H1 (cell line): ENCODE data around the gene LRCH3. TPM values are rescaled to one million over a fixed set of nuclear protein-coding genes. Genes with fewer than 3 reads are reported as not detected.

Experiments
- CTCF ChIA-PET: fragments of 300-600 bp; sonication (Branson Sonifier 250); formaldehyde crosslinking; loops from one replicate; lab custom pipeline; 2021; ENCODE audit not compliant: partially characterized antibody; lab: Charles Lee
- POLR2A ChIA-PET: fragments of 300-600 bp; sonication (Branson Sonifier 250); formaldehyde crosslinking; loops from one replicate; lab custom pipeline; 2021; ENCODE audit warnings: inconsistent platforms; ENCODE audit not compliant: partially characterized antibody; lab: Charles Lee
- DNase-seq, 2 experiments: peaks; one replicate each; pipeline versions ENCODE4 v3.0.0 to v3.0.0-alpha.2; 2010 to 2022; ENCODE audit warnings: low spot score in 2 of 2, low read depth in 1 of 2, mixed read lengths in 1 of 2
- FAIRE-seq: peaks from 2 replicates; lab custom pipeline; 2011; peaks lifted over from hg19 to GRCh38; lab: Jason Lieb, UNC
- H2AFZ ChIP-seq: 2 replicates; pipeline ENCODE4 v1.8.1; 2012; ENCODE audit warnings: low read length, inconsistent platforms
- H2AK5ac ChIP-seq: 2 replicates; pipeline ENCODE4 v1.6.1; 2013; ENCODE audit warnings: low read depth, low read length
- H2BK120ac ChIP-seq: replicated peaks from 2 replicates; pipeline ENCODE3; 2013; ENCODE audit warnings: low read depth, low read length, inconsistent platforms
- H2BK12ac ChIP-seq: 2 replicates; pipeline ENCODE4 v1.6.1; 2013; ENCODE audit warnings: low read depth, low read length
- H2BK15ac ChIP-seq: 2 replicates; pipeline ENCODE4 v1.6.1; 2013; ENCODE audit warnings: low read length
- H2BK20ac ChIP-seq: 2 replicates; pipeline ENCODE4 v1.6.1; 2013; ENCODE audit warnings: low read length
- H2BK5ac ChIP-seq: 2 replicates; pipeline ENCODE4 v1.6.1; 2013; ENCODE audit warnings: low read depth, low read length
- H3K14ac ChIP-seq: 2 replicates; pipeline ENCODE4 v1.6.1; 2013; ENCODE audit warnings: inconsistent platforms; ENCODE audit not compliant: insufficient read length
- H3K18ac ChIP-seq: 2 replicates; pipeline ENCODE4 v1.6.1; 2013; ENCODE audit warnings: low read length; ENCODE audit errors: extremely low read depth
- H3K23ac ChIP-seq: 2 replicates; pipeline ENCODE4 v1.6.1; 2013; ENCODE audit warnings: inconsistent platforms; ENCODE audit not compliant: insufficient read length
- H3K23me2 ChIP-seq: 2 replicates; pipeline ENCODE4 v1.6.1; 2013; ENCODE audit warnings: low read depth, low read length
- H3K27ac ChIP-seq: 2 replicates; pipeline ENCODE4 v1.6.1; 2011; ENCODE audit warnings: low read depth, low read length, inconsistent platforms
- H3K27me3 ChIP-seq, 4 experiments: replicated peaks in 1 of 4; 1 replicate in 1 of 4; 2 replicates in 3 of 4; pipeline versions ENCODE4 v1.6.1 to v1.8.1; 2011 to 2013; ENCODE audit warnings: low read length in 3 of 4, mild to moderate bottlenecking in 3 of 4, inconsistent platforms in 2 of 4, mixed read lengths in 2 of 4, moderate library complexity in 1 of 4; ENCODE audit not compliant: control insufficient read depth in 3 of 4, insufficient read depth in 3 of 4; ENCODE audit errors: extremely low read depth in 1 of 4
- H3K36me3 ChIP-seq, 4 experiments: 2 replicates each; pipeline versions ENCODE4 v1.6.1 to v1.8.1; 2011 to 2013; ENCODE audit warnings: mild to moderate bottlenecking in 4 of 4, low read length in 3 of 4, moderate library complexity in 2 of 4, control low read depth in 1 of 4, inconsistent platforms in 1 of 4; ENCODE audit not compliant: insufficient read depth in 4 of 4, control insufficient read depth in 2 of 4
- H3K4ac ChIP-seq: replicated peaks from 2 replicates; pipeline ENCODE3; 2013; ENCODE audit warnings: low read length, low read depth, mixed read lengths, inconsistent platforms; ENCODE audit not compliant: insufficient read length
- H3K4me1 ChIP-seq, 4 experiments: replicated peaks in 1 of 4; 1 replicate in 1 of 4; 2 replicates in 3 of 4; pipeline versions ENCODE4 v1.6.1 to v1.8.1; 2011 to 2013; ENCODE audit warnings: low read length in 3 of 4, inconsistent platforms in 2 of 4, mixed read lengths in 1 of 4; ENCODE audit not compliant: insufficient read depth in 4 of 4, control insufficient read depth in 3 of 4
- H3K4me2 ChIP-seq, 2 experiments: 2 replicates each; pipeline versions ENCODE4 v1.6.1 to v1.8.1; 2011 to 2013; ENCODE audit warnings: low read depth in 2 of 2, low read length in 2 of 2, control low read depth in 1 of 2, inconsistent platforms in 1 of 2, mild to moderate bottlenecking in 1 of 2; ENCODE audit not compliant: insufficient read depth in 1 of 2
- H3K4me3 ChIP-seq, 4 experiments: fragments of 200-600, 300-600 bp in 1 of 4; sonication (generic), shearing (Covaris generic), sonication (Bioruptor Twin) in 1 of 4; 2 replicates each; pipeline versions ENCODE4 v1.5.1 to v1.8.1; 2011 to 2016; ENCODE audit warnings: low read length in 4 of 4, low read depth in 3 of 4, control low read depth in 2 of 4, inconsistent platforms in 2 of 4, mild to moderate bottlenecking in 2 of 4, mixed read lengths in 1 of 4, moderate library complexity in 1 of 4; ENCODE audit not compliant: insufficient read depth in 2 of 4; ENCODE audit errors: extremely low read depth in 1 of 4
- H3K56ac ChIP-seq: replicated peaks from 2 replicates; pipeline ENCODE3; 2013; ENCODE audit warnings: low read depth, mild to moderate bottlenecking, mixed read lengths, low read length, inconsistent platforms; ENCODE audit not compliant: insufficient read length
- H3K79me1 ChIP-seq: 2 replicates; pipeline ENCODE4 v1.6.1; 2013; ENCODE audit warnings: low read depth, low read length, control low read depth
- H3K79me2 ChIP-seq, 2 experiments: 2 replicates each; pipeline versions ENCODE4 v1.6.1 to v1.8.1; 2012 to 2013; ENCODE audit warnings: low read length in 2 of 2, mild to moderate bottlenecking in 2 of 2, inconsistent platforms in 1 of 2; ENCODE audit not compliant: insufficient read depth in 2 of 2, control insufficient read depth in 1 of 2
- H3K9ac ChIP-seq, 4 experiments: replicated peaks in 1 of 4; 1 replicate in 1 of 4; 2 replicates in 3 of 4; pipeline versions ENCODE4 v1.6.1 to v1.8.1; 2011 to 2013; ENCODE audit warnings: low read depth in 3 of 4, low read length in 3 of 4, control low read depth in 2 of 4, mild to moderate bottlenecking in 2 of 4, moderate library complexity in 2 of 4, inconsistent platforms in 1 of 4; ENCODE audit errors: extremely low read depth in 1 of 4
- H3K9me3 ChIP-seq, 2 experiments: 2 replicates each; pipeline versions ENCODE4 v1.6.1 to v1.8.1; 2012 to 2013; ENCODE audit warnings: mild to moderate bottlenecking in 2 of 2, moderate library complexity in 2 of 2, control low read depth in 1 of 2, inconsistent platforms in 1 of 2, low read depth in 1 of 2, low read length in 1 of 2, mixed read lengths in 1 of 2; ENCODE audit not compliant: insufficient read depth in 2 of 2
- H4K20me1 ChIP-seq, 2 experiments: replicated peaks in 1 of 2; 2 replicates each; pipeline versions ENCODE3 to v1.8.1; 2011 to 2013; ENCODE audit warnings: inconsistent platforms in 2 of 2, low read length in 2 of 2, mild to moderate bottlenecking in 1 of 2; ENCODE audit not compliant: insufficient read depth in 2 of 2, control insufficient read depth in 1 of 2
- H4K5ac ChIP-seq: 2 replicates; pipeline ENCODE4 v1.6.1; 2013; ENCODE audit warnings: low read length, low read depth, mixed read lengths, inconsistent platforms; ENCODE audit not compliant: insufficient read length
- H4K8ac ChIP-seq: 2 replicates; pipeline ENCODE4 v1.8.0; 2013; ENCODE audit warnings: mild to moderate bottlenecking, moderate library complexity, low read length, inconsistent platforms; ENCODE audit not compliant: insufficient read depth; ENCODE audit errors: extremely low read depth
- H4K91ac ChIP-seq: replicated peaks from 2 replicates; pipeline ENCODE3; 2013; ENCODE audit warnings: low read length, mixed read lengths, inconsistent platforms; ENCODE audit not compliant: insufficient read length
- JUN ChIP-seq: IDR thresholded peaks from 2 replicates; pipeline ENCODE4 v1.6.1; 2011; ENCODE audit warnings: low read depth, mild to moderate bottlenecking, improper control_type of control experiment, low read length
- KDM1A ChIP-seq: fragments of 200-600, 300-600 bp; sonication (generic); IDR thresholded peaks from 2 replicates; pipeline ENCODE4 v1.7.1; 2016; ENCODE audit warnings: mild to moderate bottlenecking, low read length, borderline replicate concordance
- POLR2A ChIP-seq, 2 experiments: IDR thresholded peaks; 1 replicate in 1 of 2; 2 replicates in 1 of 2; pipeline ENCODE4 v1.6.1; 2011; ENCODE audit warnings: low read depth in 2 of 2, low read length in 2 of 2, mild to moderate bottlenecking in 2 of 2; ENCODE audit errors: control extremely low read depth in 1 of 2
- RNF2 ChIP-seq: fragments of 200-900, 300-1000 bp; sonication (generic); IDR thresholded peaks from 2 replicates; pipeline ENCODE4 v1.7.1; 2016; ENCODE audit warnings: borderline replicate concordance, low read depth, mild to moderate bottlenecking, antibody characterized with exemption, low read length; ENCODE audit not compliant: poor library complexity, severe bottlenecking; ENCODE audit errors: missing control alignments
- SUZ12 ChIP-seq: fragments of 200-600 bp; sonication (generic); IDR thresholded peaks from 2 replicates; pipeline ENCODE4 v1.6.1; 2012; ENCODE audit warnings: mild to moderate bottlenecking, inconsistent platforms, low read length, moderate library complexity, mixed read lengths
- TAF1 ChIP-seq: IDR thresholded peaks from 2 replicates; pipeline ENCODE4 v1.6.1; 2011; ENCODE audit warnings: mild to moderate bottlenecking, low read depth, low read length
- WGBS, 2 experiments: shearing (Covaris generic) in 1 of 2; methylation state at CpG; one replicate each; pipeline versions ENCODE4 v1.1.6 to v1.1.7; 2013 to 2015; ENCODE audit warnings: low lambda C conversion rate in 2 of 2, mixed read lengths in 2 of 2, inconsistent platforms in 1 of 2, low coverage in 1 of 2, missing lambda C conversion rate in 1 of 2; ENCODE audit not compliant: insufficient replicate concordance in 2 of 2, insufficient coverage in 1 of 2, insufficient read length in 1 of 2; ENCODE audit errors: extremely low coverage in 1 of 2, missing lambda C conversion rate in 1 of 2; 5-methylcytosine and 5-hydroxymethylcytosine counted together
- polyA plus RNA-seq, 7 experiments: library from polyadenylated mRNA; depleted of rRNA in 3 of 7; stranded (reverse) in 5 of 7; unstranded in 2 of 7; fragments of >200 nt in 5 of 7; fragments of 200-250 nt in 2 of 7; gene quantifications; 1 replicate in 5 of 7; 2 replicates in 1 of 7; 4 replicates in 1 of 7; pipeline versions ENCODE4 v1.2.1 to v1.2.3, GENCODE V29; 2011 to 2013; ENCODE audit warnings: missing spikeins in 2 of 7, mixed read lengths in 2 of 7
- total RNA-seq: library from RNA; stranded (reverse); fragmentation: NEBNext Ultra II Directional; extraction: Animal tissue kit (Norgen Biotek cat#: 25700); gene quantifications from 2 replicates; pipeline ENCODE4 v1.2.1, GENCODE V29; 2021
- TF ChIP-seq, protein P1 (sequence below): IDR thresholded peaks from 2 replicates; pipeline ENCODE4 v1.6.1; 2012; ENCODE audit warnings: inconsistent platforms

Gene LRCH3
- total and polyA plus RNA-seq, 2 of the 8 experiments (the other 6 are each of a cell fraction or from before 2014, with no cell fraction given), result 58.4 to 66.0 TPM

GRCh38 chr3:197784019-197784585 lies 7.0 kb upstream of the LRCH3 start:
- no peaks in the 10 kb centered on the region for H3K9me3 ChIP-seq
- H4K5ac ChIP-seq, result no peak overlapping the region
- no peak overlapping the region for H4K91ac ChIP-seq
- no peak overlapping the region for H3K27ac ChIP-seq
- ChIA-PET POLR2A (no interaction called here), CTCF (interaction anchor here (1.1 to 1.6 kb wide), 3 partner anchors 17 to 185 kb away, joined by 3 to 4 read pairs (median 3); no protein-coding TSS in a partner anchor)
- H3K79me1 ChIP-seq, result no peaks in the 10 kb centered on the region
- H3K4me3 ChIP-seq, result no peak overlapping the region
- H3K23me2 ChIP-seq, result no peaks in the 10 kb centered on the region
- H3K27me3 ChIP-seq, result no peaks in the 10 kb centered on the region
- no peaks in the 10 kb centered on the region for H4K20me1 ChIP-seq
- no peak overlapping the region for H2BK120ac ChIP-seq
- no peak overlapping the region for H2BK20ac ChIP-seq
- H3K79me2 ChIP-seq, result no peaks in the 10 kb centered on the region
- peaks cover 0 to 6% (median 2%) of the 10 kb centered on the region in 4 experiments; a peak in 2 of 8 replicates for H3K36me3 ChIP-seq
- no peak overlapping the region for H3K4me2 ChIP-seq
- no peak overlapping the region for H3K18ac ChIP-seq
- H3K4me1 ChIP-seq, result no peaks in the 10 kb centered on the region
- no peak overlapping the region for H2BK5ac ChIP-seq
- no peak overlapping the region for H2BK12ac ChIP-seq
- no peak overlapping the region for H3K9ac ChIP-seq
- no peak overlapping the region for H3K14ac ChIP-seq
- no peak overlapping the region for H2AK5ac ChIP-seq
- H2AFZ ChIP-seq, result no peak overlapping the region
- H3K23ac ChIP-seq, result no peak overlapping the region
- no peak overlapping the region for H4K8ac ChIP-seq
- no peak overlapping the region for H3K4ac ChIP-seq
- FAIRE-seq (no peak), DNase-seq (no peak)
- H3K56ac ChIP-seq, result no peak overlapping the region
- 90% methylated on average over 7 of the region's 7 CpGs; no CpG with 5 or more reads in 1 of the 2 experiments for WGBS, 2 experiments
- no peak overlapping the region for H2BK15ac ChIP-seq
- TF ChIP-seq TAF1, result no peak
- no peak for TF ChIP-seq KDM1A
- TF ChIP-seq, protein P1, sequence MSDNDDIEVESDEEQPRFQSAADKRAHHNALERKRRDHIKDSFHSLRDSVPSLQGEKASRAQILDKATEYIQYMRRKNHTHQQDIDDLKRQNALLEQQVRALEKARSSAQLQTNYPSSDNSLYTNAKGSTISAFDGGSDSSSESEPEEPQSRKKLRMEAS, result no peak
- no peak for TF ChIP-seq RNF2
- no peak for TF ChIP-seq SUZ12
- no peak for TF ChIP-seq JUN
- TF ChIP-seq POLR2A (IDR thresholded peaks at IDR 0.05; ENCODE audit: control extremely low read depth in 1 of 2, low read depth in 2 of 2, low read length in 2 of 2), result no peak
